HPDE6-E6E7 (cell line): Measurements from ENCODE around the gene NINL.

Experiments used
- DNase-seq: peaks from one replicate; pipeline ENCODE4 v3.0.0; 2011; ENCODE audit warnings: missing footprints; ENCODE audit errors: extremely low spot score

The NINL gene

DNA sequence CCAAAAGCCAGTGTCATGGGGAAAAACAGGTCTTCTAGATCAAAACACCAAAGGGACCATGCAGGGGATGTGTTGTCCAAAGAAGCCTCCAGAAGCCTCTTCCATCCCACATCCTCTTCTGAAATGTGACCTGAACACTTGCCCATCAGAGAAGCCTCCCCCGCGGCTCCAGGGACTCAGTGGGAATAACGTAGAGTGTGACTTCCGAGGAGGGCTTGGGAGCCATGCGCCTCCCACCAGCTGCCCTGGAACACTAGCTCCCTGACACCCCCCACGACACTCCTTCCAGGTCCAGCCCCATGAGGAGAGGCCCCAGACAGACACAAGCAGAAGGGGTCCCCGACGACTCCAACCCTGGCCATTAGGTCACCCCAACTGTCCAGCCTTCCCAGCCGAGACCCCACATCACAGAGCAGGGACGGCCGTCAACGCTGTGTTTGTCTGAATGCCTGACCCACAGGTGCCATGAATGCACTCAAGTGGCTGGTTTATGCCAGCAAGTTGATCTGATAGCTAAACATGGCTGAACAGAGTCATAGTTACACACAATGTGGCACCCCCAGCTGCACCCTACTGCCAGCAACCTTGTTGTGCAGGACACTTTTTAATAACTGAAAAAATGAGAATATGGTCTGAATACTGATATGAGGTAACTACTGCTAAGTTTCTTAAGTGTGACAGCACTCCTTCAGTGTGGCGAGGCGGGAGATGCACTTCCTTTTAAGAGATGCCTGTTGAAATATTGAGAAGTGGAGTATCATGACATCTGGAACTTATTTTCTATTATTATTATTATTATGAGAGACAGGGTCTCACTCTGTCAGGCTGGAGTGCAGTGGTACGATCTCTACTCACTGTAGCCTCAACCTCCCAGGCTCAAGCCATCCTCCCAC lies 119.8 kb downstream of the NINL start:
- no peak for DNase-seq

DNA sequence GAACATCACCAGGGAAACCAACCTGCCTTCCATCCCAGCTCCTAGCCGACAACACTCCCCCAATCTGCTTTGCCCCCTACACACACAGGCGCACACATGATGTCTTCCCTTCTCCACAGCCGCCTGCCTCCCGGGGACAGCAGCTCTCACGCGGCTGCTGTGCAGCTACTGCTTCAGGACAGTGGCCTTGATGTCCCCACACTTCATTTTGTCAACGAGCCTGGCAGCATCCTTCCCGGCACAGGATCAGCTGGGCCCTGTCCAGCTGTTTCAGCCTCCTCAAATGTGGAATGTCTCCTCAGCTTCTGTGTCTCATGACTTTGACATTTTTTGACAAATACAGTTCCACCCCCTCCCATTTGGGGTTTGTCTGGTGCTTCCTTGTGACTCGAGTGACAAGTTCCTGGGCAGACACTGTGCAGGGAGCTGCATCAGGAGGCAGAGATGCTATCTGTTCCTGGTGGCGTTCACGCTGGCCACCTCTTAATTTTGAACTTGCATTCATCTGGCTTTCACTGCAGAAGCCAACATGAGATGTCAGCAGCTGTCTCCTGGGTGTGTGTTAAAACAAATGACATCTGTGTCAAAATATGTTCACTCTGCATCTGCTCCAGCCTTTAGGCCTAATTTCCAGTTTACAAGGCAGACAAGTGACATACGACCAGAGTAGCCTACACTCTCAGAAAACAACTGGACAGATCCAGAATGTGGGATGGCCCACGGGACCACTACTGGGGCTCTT lies 120.7 kb downstream of the NINL start:
- DNase-seq: no peak

DNA sequence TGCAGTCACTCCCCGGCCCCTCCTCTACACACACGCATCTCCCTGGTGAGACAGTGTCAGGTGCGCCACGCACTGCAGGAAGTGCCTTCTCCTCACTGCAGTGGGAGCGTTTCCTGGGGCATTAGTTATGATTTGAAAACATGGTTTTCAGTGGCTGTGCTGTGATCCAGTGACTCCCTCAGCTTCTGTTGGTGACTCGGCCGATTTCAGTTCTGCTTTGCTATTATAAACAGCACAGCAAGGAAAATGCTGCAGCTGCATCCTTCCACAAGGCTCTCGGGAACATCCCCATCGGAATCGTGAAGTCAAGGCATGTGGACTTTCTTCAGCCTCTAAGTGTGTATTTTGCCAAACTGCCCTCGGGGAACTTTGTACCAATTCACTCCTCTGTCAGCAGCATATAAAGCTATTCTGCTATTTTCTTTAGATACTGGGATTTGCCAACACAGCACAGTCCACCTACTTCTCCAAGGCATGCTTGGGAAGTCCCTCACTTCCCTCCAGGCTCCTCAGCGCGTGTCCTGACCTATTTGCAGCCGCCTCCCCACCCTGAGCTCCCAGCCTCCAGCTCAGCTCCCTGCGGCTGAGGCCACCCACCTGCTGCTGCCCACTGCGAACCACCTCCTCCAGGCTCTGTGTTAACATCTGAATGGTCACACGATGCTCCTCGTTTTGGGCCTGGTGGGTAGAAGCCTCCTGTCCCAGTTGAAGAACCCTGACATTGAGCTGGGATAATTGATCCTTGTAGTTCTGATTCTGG lies 123.4 kb downstream of the NINL start:
- no peak for DNase-seq

DNA sequence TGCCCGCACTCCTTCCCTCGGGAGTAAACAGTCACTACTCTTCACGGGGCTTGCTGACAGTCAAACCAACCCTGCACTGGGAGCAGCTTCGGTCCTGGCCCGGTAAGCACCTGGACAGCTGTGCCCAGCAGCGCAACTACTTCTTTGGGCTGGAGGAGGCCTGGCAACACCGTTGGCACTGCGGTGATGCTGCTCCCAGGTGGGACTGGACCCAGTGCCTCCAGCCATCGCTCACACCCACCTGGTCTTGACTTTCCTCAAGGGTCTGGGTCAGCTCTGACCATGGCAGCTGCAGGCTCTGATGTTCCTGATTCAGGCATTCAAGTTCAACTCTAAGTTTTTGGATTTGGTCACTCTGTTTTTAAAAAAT lies 124.1 kb downstream of the NINL start:
- DNase-seq: no peak

DNA sequence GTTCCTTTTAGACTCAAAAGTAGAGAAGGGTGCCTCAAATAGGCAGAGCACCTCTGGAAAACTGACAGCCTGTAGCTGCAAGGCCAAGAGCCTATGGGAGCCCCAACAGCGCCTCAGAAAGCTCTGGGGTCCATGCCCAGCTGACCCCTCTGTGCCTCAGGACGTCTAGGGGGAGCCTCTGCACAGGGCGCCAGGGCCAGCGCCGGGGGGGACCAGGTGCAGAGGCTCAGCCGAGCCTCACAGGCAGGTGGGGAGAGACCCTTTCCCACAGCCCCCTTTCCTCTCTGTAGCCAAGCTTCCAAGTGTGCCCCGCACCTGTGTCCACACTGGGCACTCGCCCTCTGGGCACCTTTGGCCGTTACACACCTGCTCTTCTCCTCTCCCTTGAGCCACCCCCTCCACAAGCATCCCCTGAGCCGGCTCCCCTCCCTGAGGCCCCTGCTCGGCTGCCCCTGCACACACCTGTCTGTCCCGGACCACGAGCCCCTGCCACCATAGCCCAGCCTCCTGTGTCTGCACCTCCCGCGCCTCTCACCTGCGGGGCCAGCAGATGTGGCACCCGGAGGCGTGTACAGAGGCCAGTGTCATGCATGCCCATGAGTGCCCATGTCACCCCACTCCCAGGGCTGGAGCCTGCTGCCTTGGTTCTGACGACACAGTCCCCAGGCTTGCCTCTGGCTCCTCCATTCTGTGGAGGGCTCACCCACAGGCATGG lies 124.6 kb downstream of the NINL start:
- DNase-seq: no peak

DNA sequence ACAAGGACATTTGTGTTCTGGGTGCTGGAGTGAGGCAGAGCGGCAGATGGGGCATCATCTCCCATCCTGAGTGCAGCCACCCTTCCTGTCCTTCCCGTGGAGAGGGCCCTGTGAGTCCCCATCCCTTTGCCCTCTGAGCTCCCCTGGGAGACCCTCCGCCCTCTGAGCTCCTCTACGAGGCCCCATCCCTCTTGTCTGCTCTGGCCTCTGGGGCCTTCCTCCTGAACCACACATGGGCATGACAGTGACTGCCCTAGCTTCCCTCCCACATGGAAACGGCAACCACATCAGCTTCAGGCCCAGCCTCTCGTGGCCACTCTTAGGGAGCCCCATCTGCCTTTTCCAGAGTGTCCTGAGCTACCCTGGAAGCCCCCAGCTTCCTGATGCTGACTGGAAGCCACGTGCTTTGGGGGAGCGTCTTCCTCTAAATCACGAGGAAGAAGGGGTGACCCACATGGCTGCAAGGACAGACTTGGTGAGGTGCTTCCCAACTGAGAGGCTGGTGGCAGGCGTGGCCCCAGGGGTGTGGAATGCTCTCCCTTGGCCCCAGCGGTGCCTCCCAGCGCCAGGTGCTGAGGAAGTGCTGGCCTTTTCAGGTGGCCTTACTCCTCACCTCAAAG lies 125.3 kb downstream of the NINL start:
- DNase-seq: no peak

DNA sequence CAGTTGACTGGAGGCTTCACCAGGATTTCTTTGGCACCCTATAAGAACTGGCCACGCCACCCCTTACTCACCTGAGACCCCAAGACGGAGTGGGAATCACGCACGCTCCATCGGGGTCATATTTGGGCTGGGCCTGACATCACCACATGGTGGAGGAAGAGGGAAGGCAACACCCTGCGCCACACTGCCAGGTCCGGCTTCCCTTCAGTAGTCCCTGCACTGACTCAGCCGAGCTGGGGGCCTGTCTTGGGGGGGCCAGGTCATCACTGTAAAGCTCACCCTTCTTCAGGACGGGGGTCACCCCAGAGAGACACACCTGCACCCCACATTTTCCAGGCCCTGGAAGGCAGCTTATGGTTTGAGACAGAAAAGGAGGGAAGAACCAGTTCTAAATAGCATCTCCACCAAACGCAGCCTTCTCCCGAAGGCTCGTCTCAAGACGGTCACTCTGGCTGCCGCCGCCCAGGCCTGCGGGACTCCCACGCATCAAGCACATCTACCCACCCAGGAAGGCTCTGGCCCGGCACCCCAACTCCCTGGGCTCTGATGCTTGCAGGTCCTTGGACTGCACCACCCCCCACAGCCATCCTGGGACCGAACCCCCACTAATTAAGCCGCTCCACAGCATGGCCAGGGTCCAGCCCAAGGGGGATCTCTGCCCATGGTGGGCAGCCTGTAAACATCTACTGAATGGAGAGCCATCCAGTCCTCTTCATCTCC lies 126.1 kb downstream of the NINL start:
- no peak for DNase-seq

DNA sequence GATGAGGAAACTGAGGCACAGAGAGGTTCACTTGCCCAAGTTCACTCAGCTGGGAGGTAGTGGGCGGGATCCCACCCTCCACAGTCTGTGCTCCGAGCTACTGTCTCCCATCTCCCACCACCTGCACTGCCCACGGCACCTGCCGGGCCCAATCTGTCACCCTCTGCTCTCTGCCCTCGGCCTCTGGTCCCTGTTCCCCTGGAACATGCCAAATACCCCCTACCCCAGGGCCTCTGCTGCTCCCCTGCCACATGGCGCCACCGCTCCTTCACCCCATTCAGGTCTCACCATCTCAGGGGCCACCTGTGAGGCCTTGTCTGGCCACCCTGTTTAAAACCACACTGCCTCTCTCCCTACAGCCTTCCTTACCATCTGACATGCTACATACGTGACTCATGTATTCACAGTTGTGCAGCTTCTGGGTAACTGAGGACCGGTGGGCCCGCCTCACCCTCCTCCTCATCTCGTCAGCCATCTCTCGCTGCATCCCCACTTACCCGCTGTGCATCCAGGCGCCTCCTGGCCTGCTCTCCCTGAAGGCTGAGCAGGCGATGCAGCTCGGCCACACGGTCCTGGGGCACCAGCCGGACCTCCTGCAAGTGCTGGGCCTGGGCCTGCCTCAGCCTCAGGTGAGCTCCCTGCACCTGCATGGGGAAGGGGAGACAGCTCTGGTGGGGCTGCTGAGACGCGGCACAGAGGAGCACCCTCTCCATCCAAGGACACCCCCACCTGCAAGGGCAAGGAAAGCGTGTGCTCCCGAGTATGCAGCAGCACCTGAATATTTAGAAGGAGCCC lies 127.2 kb downstream of the NINL start:
- no peak for DNase-seq

DNA sequence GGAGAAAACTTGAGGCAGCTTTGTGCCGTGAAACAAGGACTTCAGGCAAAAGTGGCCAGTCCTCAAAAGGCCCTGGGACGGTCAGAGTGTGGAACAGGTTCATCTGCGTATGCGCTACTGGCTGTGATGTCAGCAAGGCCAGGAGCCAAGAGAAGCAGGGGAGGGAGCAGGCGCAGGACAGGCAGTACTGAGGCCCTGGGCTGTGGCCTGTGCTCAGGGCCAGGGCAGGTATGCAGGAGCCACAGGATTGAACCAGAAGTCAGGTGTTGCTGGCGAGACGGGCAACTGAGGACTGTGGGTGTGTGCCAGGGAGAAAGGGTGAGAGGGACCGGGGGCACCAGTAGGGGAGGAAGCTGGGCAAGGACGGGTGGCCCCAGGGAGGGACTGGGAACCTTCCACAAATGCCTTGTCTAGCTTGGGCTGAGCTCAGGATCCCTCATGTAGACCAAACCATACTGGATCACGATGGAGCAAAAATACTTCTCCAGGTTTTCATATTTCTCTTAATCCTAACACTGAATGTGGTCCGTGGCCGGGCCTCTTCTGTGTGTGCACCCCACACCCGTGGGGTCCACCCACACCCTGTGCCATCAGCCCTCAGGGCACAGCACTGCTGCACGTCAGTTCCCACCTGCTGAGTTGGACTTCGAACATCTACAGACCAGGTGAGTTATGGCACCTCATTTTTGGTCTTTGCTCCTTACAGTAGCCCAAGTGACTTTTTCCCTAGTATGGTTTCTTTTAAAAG lies 131.0 kb downstream of the NINL start:
- DNase-seq: no peak

DNA sequence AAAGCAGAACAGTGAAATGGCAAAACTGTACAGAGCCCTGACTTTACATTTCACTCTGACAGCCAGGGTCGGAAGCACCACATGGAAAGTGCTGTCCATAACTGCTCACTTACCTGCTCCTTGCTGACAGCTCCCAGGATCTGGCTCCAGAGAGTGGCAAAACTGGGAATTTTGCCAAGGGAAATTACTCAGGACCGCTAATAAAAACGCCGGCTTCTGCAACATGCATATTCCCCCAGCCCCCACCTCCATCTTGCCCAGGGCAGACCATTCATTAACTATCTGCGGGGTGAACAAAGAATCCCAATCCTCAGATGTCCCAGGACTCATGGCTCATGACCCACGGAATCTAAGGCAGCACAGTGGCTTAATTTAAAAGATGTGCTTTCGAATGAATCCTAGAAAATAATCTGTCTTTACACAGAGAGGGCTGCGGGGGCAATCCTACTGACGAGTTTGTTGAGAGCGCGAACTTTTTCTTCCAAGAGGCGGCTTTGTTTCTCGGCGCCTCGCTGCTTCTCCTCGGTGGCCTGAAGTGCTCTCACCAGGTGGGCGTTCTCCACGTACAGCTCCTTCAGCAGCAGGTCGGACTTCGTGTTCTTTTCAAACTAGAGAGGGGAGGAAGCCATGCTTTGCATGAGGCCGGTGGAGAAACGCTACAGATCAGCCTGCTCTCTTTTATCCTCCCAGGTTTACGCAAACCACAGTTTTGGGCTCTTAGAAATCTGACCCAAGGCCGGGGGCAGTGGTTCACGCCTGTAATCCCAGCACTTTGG lies 132.1 kb downstream of the NINL start:
- DNase-seq: no peak

DNA sequence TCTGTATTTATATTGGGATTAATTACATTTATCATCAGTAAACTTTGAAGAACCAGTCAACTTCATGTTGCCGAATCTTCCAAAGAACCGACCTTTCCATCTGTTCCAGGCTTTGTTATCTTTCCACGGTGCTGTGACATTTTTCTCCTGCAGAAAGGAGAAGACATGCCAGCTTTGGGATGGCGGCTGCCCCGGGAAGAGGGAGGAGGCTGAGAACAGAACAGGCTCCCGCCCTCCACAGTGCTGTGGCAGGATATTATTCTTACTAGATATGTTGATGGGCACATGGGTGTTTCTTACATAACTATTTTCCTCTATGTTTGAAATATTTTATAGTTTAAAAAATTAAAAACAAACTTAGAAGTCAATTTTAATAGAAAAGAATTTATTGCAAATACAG lies 133.0 kb downstream of the NINL start:
- no peak for DNase-seq

DNA sequence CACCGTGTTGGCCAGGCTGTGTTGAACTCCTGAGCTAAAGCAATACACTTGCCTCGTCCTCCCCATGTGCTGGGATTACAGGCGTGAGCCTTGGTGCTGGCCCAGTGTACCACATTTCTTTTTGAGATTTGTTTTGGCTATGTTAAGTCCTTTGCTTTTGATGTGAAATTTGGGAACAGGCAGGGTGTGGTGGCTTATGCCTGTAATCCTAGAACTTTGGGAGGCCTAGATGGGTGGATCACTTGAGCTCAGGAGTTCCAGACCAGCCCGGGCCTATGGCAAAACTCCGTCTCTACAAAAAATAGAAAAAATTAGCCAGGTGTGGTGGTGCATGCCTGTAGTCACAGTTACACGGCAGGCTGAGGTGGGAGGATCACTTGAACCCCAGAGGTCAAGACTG lies 137.7 kb downstream of the NINL start:
- no peak for DNase-seq

DNA sequence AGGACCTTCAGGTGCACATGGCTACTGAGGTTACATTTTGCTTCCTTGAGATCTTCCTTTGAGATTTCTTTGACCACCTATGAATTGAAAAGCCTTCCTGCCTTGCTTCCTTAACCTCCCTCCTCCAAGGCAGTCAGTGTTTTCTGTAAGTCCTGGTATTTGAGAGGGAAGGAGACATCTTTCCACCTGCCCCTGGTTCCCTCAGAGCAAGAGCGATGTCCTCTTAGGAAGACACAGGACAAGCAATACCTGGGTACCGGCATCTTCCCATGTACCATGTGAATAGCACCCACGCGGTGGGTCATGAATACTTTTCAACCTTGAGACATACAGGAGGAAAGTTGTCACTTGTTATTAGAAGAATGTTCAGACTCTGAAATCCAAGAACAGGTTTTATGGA lies 140.8 kb downstream of the NINL start:
- DNase-seq: no peak

DNA sequence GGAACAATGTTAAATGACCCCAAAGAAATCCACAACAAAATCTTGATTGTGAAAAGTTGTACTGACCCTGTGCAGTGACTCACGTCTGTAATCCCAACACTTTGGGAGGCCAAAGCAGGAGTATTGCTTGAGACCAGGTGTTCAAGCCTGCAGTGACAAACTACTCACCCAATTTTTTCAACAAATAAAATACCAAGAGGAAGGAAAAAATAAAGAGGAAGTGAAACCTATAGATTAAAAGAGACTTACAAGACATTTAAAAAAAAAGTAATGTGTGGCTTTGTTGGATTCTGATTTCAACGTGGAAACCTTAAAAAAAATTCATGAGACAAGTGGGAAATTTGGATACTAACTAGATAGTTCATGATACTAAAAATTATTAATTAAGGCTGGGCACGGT lies 146.0 kb downstream of the NINL start:
- DNase-seq: no peak

DNA sequence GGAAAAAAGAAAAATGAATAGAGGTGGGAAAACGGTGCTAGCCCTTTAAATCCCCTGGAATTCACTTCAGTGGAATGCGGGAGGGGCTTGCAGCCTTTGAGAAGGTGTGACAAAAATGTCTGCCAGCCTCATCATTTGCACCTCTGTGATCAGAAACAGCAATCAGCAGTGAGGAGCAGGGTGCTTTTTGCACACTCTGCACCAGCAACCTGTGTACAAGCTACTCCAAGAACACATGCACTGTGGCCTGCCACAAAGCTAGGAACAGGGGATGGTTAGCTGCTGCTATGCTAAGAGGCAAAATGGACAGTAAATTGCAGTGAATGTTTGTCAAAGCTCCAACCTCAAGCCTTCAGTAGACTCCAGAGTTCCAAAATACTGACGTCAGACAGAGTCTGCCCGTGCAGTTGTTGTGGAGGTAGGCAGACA lies 148.2 kb downstream of the NINL start:
- no peak for DNase-seq

DNA sequence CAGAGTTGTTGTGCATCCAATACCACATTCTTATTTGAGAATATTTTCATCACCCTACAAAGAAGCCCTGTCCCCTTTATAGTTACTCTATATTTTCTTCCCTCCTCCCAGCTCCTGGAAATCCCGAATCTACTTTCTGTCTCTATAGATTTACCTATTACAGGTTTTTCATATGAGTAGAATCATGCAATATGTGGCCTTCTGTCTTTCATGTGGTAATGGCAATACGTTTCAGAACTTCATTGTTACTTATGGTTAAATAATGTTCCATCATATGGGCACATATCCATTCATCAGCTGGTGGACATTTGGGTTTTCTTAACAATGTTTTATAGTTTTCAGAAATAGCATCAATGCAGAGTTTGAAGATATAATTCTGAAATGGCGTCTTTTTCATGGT lies 160.8 kb downstream of the NINL start:
- DNase-seq: no peak

DNA sequence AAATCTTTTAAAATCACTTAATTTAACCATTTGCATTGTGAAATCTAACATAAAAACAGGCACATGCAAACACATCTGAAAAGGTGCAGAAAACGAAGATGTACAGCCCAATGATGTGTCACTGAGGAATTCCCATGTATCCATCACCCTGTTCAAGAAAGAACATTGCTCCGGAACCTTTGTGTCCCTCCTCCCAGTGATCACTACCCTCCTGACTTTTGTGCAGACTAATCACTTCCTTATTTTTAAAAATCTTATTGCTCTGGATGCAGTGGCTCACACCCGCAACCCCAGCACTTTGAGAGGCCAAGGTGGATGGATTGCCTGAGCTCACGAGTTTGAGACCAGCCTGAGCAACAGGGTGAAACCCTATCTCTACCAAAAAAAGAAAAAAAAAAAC lies 163.3 kb downstream of the NINL start:
- DNase-seq: no peak

DNA sequence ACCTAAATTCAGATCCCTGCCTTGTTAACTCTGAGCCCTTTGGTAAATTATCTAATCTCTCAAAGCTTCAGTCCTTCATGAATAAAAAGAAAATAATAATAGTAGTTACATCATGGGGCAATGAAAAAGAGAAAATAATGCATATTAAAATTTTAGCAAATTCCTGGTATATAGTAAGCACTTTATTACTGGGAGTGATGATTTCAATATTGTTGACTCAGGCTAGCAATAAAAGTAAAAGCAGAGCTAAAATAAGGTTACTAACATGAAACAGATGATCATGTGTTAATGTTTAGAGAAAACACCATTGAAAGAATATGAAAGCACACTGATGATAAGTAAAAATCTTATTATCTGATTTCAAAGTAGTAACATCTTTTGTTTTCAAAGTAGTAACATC lies 164.2 kb downstream of the NINL start:
- DNase-seq: no peak
